GM21529 (cell line): ENCODE results near the gene AHRR.

Experiments
- ATAC-seq: cut with Tn5 transposase; IDR thresholded peaks from one replicate; pipeline ENCODE4 v1.9.1; 2021; ENCODE audit not compliant: unreplicated experiment

The AHRR gene

GRCh38 chr5:344668-345067 lies 23.2 kb downstream of the AHRR start:
- no peak for ATAC-seq

- no peak for ATAC-seq
Measured at GRCh38 chr5:345404-346195, 24.1 kb downstream of the AHRR start.

GRCh38 chr5:346229-346935 lies 24.9 kb downstream of the AHRR start:
- no peak for ATAC-seq

GRCh38 chr5:347712-348284 lies 26.3 kb downstream of the AHRR start:
- ATAC-seq: no peak

GRCh38 chr5:348726-349125 lies 27.2 kb downstream of the AHRR start:
- no peak for ATAC-seq

- no peak for ATAC-seq
Measured at GRCh38 chr5:350355-350754, 28.8 kb downstream of the AHRR start.

GRCh38 chr5:351084-351920 lies 29.8 kb downstream of the AHRR start:
- ATAC-seq: peak; percentile 36

GRCh38 chr5:351921-352245 lies 30.4 kb downstream of the AHRR start:
- no peak for ATAC-seq

- ATAC-seq: no peak
Measured at GRCh38 chr5:352639-353611, 31.4 kb downstream of the AHRR start.

- no peak for ATAC-seq
Measured at GRCh38 chr5:353612-354580, 32.4 kb downstream of the AHRR start.

- ATAC-seq: no peak
Measured at GRCh38 chr5:354581-355378, 33.3 kb downstream of the AHRR start.

- ATAC-seq: no peak
Measured at GRCh38 chr5:355379-355935, 33.9 kb downstream of the AHRR start.

- ATAC-seq: no peak
Measured at GRCh38 chr5:355958-356357, 34.4 kb downstream of the AHRR start.

GRCh38 chr5:359301-359897 lies 37.9 kb downstream of the AHRR start:
- no peak for ATAC-seq

- no peak for ATAC-seq
Measured at GRCh38 chr5:360257-361027, 38.9 kb downstream of the AHRR start.

- no peak for ATAC-seq
Measured at GRCh38 chr5:362189-362588, 40.7 kb downstream of the AHRR start.
